ENCODE measurements around the gene SMIM32.

The SMIM32 gene

DNA sequence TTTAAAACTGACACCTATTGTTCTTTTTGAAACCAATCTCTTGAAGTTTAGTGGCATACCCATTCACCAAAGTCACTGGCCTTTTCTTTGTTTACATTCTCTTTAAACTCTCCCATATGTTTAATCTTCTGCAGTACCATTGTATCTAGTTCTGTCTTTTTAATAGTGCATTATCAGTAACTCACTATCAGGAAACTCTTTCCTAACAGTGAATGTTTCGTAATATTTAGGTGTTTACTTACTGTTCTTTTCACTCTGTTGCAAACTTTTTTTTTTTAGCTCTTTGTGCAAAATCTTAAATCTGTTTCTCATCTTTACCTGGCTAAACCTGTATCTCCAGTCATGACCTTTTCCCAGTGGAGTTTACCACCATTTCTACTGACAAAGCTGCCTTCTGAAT lies 43.1 kb downstream of the SMIM32 start:
- Histone ChIP-seq H2AFZ (ENCODE audit: low read length) (no peak overlapping the region), H3F3A (ENCODE audit: low read depth) (no peaks in the 10 kb centered on the region), H4K20me1 (ENCODE audit: insufficient read depth, low read length, poor library complexity, severe bottlenecking) (peaks cover 76% of the 10 kb centered on the region), H3K27me3 (ENCODE audit: insufficient read depth, low read length, poor library complexity, severe bottlenecking) (no peaks in the 10 kb centered on the region), H3K4me3 (ENCODE audit: low read length, poor library complexity, severe bottlenecking) (no peak overlapping the region), H3K79me2 (ENCODE audit: insufficient read depth, low read length) (peaks cover 83% of the 10 kb centered on the region), H3K4me2 (ENCODE audit: low read depth, low read length, poor library complexity, severe bottlenecking) (no peak overlapping the region), H3K4me1 (ENCODE audit: insufficient read depth, low read length, poor library complexity, severe bottlenecking) (peaks cover 2% of the 10 kb centered on the region), H3K36me3 (ENCODE audit: insufficient read depth, low read length) (peaks cover 37% of the 10 kb centered on the region), H3K9me2 (replicated peaks; ENCODE audit: low read depth, low read length) (no peaks in the 10 kb centered on the region), H3K9me3 (ENCODE audit: insufficient read depth, low read depth, low read length) (no peaks in the 10 kb centered on the region), H3K9ac (ENCODE audit: low read depth, low read length, poor library complexity, severe bottlenecking) (no peak overlapping the region)
- TF ChIP-seq EZH2phosphoT487 (IDR thresholded peaks at IDR 0.05; ENCODE audit: borderline replicate concordance) = no peak
- TF ChIP-seq, protein P1, sequence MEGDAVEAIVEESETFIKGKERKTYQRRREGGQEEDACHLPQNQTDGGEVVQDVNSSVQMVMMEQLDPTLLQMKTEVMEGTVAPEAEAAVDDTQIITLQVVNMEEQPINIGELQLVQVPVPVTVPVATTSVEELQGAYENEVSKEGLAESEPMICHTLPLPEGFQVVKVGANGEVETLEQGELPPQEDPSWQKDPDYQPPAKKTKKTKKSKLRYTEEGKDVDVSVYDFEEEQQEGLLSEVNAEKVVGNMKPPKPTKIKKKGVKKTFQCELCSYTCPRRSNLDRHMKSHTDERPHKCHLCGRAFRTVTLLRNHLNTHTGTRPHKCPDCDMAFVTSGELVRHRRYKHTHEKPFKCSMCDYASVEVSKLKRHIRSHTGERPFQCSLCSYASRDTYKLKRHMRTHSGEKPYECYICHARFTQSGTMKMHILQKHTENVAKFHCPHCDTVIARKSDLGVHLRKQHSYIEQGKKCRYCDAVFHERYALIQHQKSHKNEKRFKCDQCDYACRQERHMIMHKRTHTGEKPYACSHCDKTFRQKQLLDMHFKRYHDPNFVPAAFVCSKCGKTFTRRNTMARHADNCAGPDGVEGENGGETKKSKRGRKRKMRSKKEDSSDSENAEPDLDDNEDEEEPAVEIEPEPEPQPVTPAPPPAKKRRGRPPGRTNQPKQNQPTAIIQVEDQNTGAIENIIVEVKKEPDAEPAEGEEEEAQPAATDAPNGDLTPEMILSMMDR (conservative IDR thresholded peaks at IDR 0.05; ENCODE audit: low read length) = no peak

DNA sequence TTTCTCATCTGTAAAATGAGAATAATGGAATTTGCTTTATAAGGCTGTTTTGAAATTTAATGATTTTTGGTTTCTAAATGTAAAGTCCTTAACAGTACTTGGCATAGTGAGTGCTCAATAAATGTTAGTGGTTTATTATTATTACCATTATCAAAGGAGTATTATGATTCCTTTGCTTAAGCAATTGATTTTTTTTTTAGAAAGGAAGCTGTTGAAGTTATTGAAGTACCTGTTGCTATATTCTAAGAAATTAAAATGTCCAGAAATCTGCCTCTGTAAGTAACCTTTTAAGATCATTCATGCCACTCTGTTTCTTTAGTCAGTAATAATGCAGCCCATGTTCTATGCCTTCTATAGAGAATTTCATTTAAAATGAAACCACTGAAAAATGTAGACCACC lies 45.3 kb downstream of the SMIM32 start:
- H3F3A ChIP-seq (ENCODE audit: low read depth) = no peaks in the 10 kb centered on the region
- no peak overlapping the region for H3K4me2 ChIP-seq (ENCODE audit: low read depth, low read length, poor library complexity, severe bottlenecking)
- TF ChIP-seq EZH2phosphoT487 (IDR thresholded peaks at IDR 0.05; ENCODE audit: borderline replicate concordance) = no peak
- TF ChIP-seq, protein P1 (conservative IDR thresholded peaks at IDR 0.05; ENCODE audit: low read length) = no peak
- H3K36me3 ChIP-seq (ENCODE audit: insufficient read depth, low read length) = peaks cover 17% of the 10 kb centered on the region
- no peak overlapping the region for H2AFZ ChIP-seq (ENCODE audit: low read length)
- peaks cover 13% of the 10 kb centered on the region for H3K4me1 ChIP-seq (ENCODE audit: insufficient read depth, low read length, poor library complexity, severe bottlenecking)
- H3K79me2 ChIP-seq (ENCODE audit: insufficient read depth, low read length) = peaks cover 98% of the 10 kb centered on the region
- H3K4me3 ChIP-seq (ENCODE audit: low read length, poor library complexity, severe bottlenecking) = no peak overlapping the region
- H3K9me2 ChIP-seq (replicated peaks; ENCODE audit: low read depth, low read length) = no peaks in the 10 kb centered on the region
- H4K20me1 ChIP-seq (ENCODE audit: insufficient read depth, low read length, poor library complexity, severe bottlenecking) = peaks cover 84% of the 10 kb centered on the region
- H3K9me3 ChIP-seq (ENCODE audit: insufficient read depth, low read depth, low read length) = no peaks in the 10 kb centered on the region
- no peaks in the 10 kb centered on the region for H3K27me3 ChIP-seq (ENCODE audit: insufficient read depth, low read length, poor library complexity, severe bottlenecking)
- no peak overlapping the region for H3K9ac ChIP-seq (ENCODE audit: low read depth, low read length, poor library complexity, severe bottlenecking)

DNA sequence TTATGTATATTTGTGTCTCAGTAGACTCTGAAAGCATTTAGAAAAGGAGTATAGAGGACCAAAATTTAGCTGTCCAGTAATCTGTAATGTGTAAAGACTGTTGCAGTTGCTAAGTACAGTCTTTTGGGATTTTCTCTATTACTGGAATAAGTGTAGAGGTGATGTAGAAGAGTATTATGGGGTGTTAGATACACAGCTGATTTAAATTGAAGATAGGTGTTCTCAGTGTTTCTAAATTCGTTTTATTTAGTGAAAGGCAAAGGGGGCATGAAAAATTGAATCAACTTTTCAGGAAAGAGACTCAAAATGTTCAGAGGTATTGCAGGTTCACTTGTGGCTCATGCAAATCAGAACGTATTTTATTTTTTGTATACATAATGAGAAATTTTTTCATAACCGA lies 46.8 kb downstream of the SMIM32 start:
- H2AFZ ChIP-seq (ENCODE audit: low read length) = no peak overlapping the region
- TF ChIP-seq, protein P1 (conservative IDR thresholded peaks at IDR 0.05; ENCODE audit: low read length) = no peak
- TF ChIP-seq EZH2phosphoT487 (IDR thresholded peaks at IDR 0.05; ENCODE audit: borderline replicate concordance) = no peak
- H3K9me2 ChIP-seq (replicated peaks; ENCODE audit: low read depth, low read length) = no peaks in the 10 kb centered on the region
- no peak overlapping the region for H3K4me3 ChIP-seq (ENCODE audit: low read length, poor library complexity, severe bottlenecking)
- H4K20me1 ChIP-seq (ENCODE audit: insufficient read depth, low read length, poor library complexity, severe bottlenecking) = peaks cover 89% of the 10 kb centered on the region
- peaks cover 9% of the 10 kb centered on the region for H3K36me3 ChIP-seq (ENCODE audit: insufficient read depth, low read length)
- no peaks in the 10 kb centered on the region for H3F3A ChIP-seq (ENCODE audit: low read depth)
- no peak overlapping the region for H3K4me2 ChIP-seq (ENCODE audit: low read depth, low read length, poor library complexity, severe bottlenecking)
- no peaks in the 10 kb centered on the region for H3K9me3 ChIP-seq (ENCODE audit: insufficient read depth, low read depth, low read length)
- peaks cover 99% of the 10 kb centered on the region for H3K79me2 ChIP-seq (ENCODE audit: insufficient read depth, low read length)
- H3K9ac ChIP-seq (ENCODE audit: low read depth, low read length, poor library complexity, severe bottlenecking) = no peak overlapping the region
- H3K4me1 ChIP-seq (ENCODE audit: insufficient read depth, low read length, poor library complexity, severe bottlenecking) = peaks cover 17% of the 10 kb centered on the region
- H3K27me3 ChIP-seq (ENCODE audit: insufficient read depth, low read length, poor library complexity, severe bottlenecking) = no peaks in the 10 kb centered on the region

Measured in Loucy (cell line).